MM.1S (cell line): ENCODE results near the gene CD34.

Source experiments
- DNase-seq: peaks from one replicate; pipeline ENCODE4 v3.0.0-alpha.2; 2015
- H2AFZ ChIP-seq: fragments of 300-600 bp; sonication (generic); 2 replicates; pipeline ENCODE4 v1.6.0; 2016; ENCODE audit warnings: antibody characterized with exemption, low read length
- H3F3A ChIP-seq: fragments of 300-600 bp; sonication (generic); 2 replicates; pipeline ENCODE4 v1.6.1; 2016; ENCODE audit warnings: mild to moderate bottlenecking, antibody characterized with exemption, low read length, moderate library complexity, mixed read lengths; ENCODE audit not compliant: insufficient read depth
- H3K27ac ChIP-seq: fragments of 300-600 bp; sonication (generic); 2 replicates; pipeline ENCODE4 v1.5.1; 2016; ENCODE audit warnings: mild to moderate bottlenecking, low read length
- H3K27me3 ChIP-seq: fragments of 300-600 bp; sonication (generic); replicated peaks from 2 replicates; pipeline ENCODE4 v1.6.0; 2016; ENCODE audit warnings: low read length; ENCODE audit not compliant: insufficient read depth
- H3K36me3 ChIP-seq: fragments of 300-600 bp; sonication (generic); replicated peaks from 2 replicates; pipeline ENCODE4 v1.6.1; 2016; ENCODE audit warnings: mild to moderate bottlenecking, low read length, mixed read lengths; ENCODE audit not compliant: insufficient read depth
- H3K4me1 ChIP-seq: fragments of 300-600 bp; sonication (generic); 2 replicates; pipeline ENCODE4 v1.6.1; 2016; ENCODE audit warnings: low read length, mixed read lengths
- H3K4me2 ChIP-seq: fragments of 300-600 bp; sonication (generic); 2 replicates; pipeline ENCODE4 v1.6.0; 2016; ENCODE audit warnings: low read depth, low read length
- H3K4me3 ChIP-seq: fragments of 300-600 bp; sonication (generic); 2 replicates; pipeline ENCODE4 v1.5.1; 2016; ENCODE audit warnings: low read length, mixed read lengths
- H3K79me2 ChIP-seq: fragments of 300-600 bp; sonication (generic); 2 replicates; pipeline ENCODE4 v1.6.1; 2016; ENCODE audit warnings: mixed run types, low read length, mixed read lengths
- H3K9ac ChIP-seq: fragments of 300-600 bp; sonication (generic); 2 replicates; pipeline ENCODE4 v1.6.1; 2016; ENCODE audit warnings: low read length, mixed read lengths
- H3K9me2 ChIP-seq: fragments of 300-600 bp; sonication (generic); replicated peaks from 2 replicates; pipeline ENCODE4 v1.6.1; 2016; ENCODE audit warnings: mild to moderate bottlenecking, low read length, mixed read lengths; ENCODE audit not compliant: insufficient read depth
- H3K9me3 ChIP-seq: fragments of 300-600 bp; sonication (generic); replicated peaks from 2 replicates; pipeline ENCODE4 v1.6.1; 2016; ENCODE audit warnings: mild to moderate bottlenecking, low read length, mixed read lengths; ENCODE audit not compliant: insufficient read depth
- H4K20me1 ChIP-seq: fragments of 300-600 bp; sonication (generic); 2 replicates; pipeline ENCODE4 v1.6.1; 2016; ENCODE audit warnings: mild to moderate bottlenecking, low read length, moderate library complexity, mixed read lengths; ENCODE audit not compliant: insufficient read depth
- CTCF ChIP-seq: fragments of 300-600 bp; sonication (generic); IDR thresholded peaks from 2 replicates; pipeline ENCODE4 v1.5.1; 2016; ENCODE audit warnings: antibody characterized with exemption, low read length, mixed read lengths
- EZH2 ChIP-seq: fragments of 300-600 bp; sonication (generic); optimal IDR thresholded peaks from 2 replicates; pipeline ENCODE3; 2017; ENCODE audit warnings: low read depth, mild to moderate bottlenecking, antibody characterized with exemption, low read length, mixed read lengths
- EZH2phosphoT487 ChIP-seq: fragments of 300-600 bp; sonication (generic); IDR thresholded peaks from 2 replicates; pipeline ENCODE4 v1.6.1; 2018; ENCODE audit warnings: antibody characterized with exemption, low read length

The CD34 gene

GRCh38 chr1:207886227-207886626 is 24.7 kb downstream of the CD34 start:
- no peak overlapping the region for H2AFZ ChIP-seq
- peaks cover 39% of the 10 kb centered on the region for H3K4me1 ChIP-seq
- TF ChIP-seq EZH2phosphoT487 (no peak), EZH2 (no peak)

GRCh38 chr1:207885129-207886032 is 25.5 kb downstream of the CD34 start:
- Histone ChIP-seq H4K20me1 (no peaks in the 10 kb centered on the region), H3K4me3 (no peak overlapping the region), H3K9me2 (no peaks in the 10 kb centered on the region), H3K27me3 (no peaks in the 10 kb centered on the region), H3K4me1 (peaks cover 35% of the 10 kb centered on the region), H3K36me3 (no peaks in the 10 kb centered on the region), H3K27ac (no peak overlapping the region), H3K4me2 (peak overlapping the region; percentile 3; the same call in 1 of the 2 replicates), H3K9ac (no peak overlapping the region), H3K9me3 (no peaks in the 10 kb centered on the region), H2AFZ (peak overlapping the region; percentile 93), H3K79me2 (no peaks in the 10 kb centered on the region), H3F3A (peaks cover 15% of the 10 kb centered on the region)
- TF ChIP-seq CTCF (peak; percentile 99), EZH2 (no peak), EZH2phosphoT487 (no peak)
- peak; percentile 86 for DNase-seq

More at GRCh38 chr1:207886227-207886626, 24.7 kb downstream of the CD34 start:
- H3K9me2 ChIP-seq = no peaks in the 10 kb centered on the region
- no peak overlapping the region for H3K9ac ChIP-seq
- H3K27ac ChIP-seq = no peak overlapping the region
- no peak for DNase-seq
- H3K27me3 ChIP-seq = no peaks in the 10 kb centered on the region
- no peaks in the 10 kb centered on the region for H3K79me2 ChIP-seq
- H3K36me3 ChIP-seq = no peaks in the 10 kb centered on the region
- no peaks in the 10 kb centered on the region for H3K9me3 ChIP-seq
- H4K20me1 ChIP-seq = no peaks in the 10 kb centered on the region
- peaks cover 15% of the 10 kb centered on the region for H3F3A ChIP-seq
- no peak overlapping the region for H3K4me3 ChIP-seq
- no peak overlapping the region for H3K4me2 ChIP-seq

GRCh38 chr1:207884266-207885029 is 26.5 kb downstream of the CD34 start:
- TF ChIP-seq EZH2 (no peak), EZH2phosphoT487 (no peak), CTCF (no peak)

More at GRCh38 chr1:207884266-207885029, 26.5 kb downstream of the CD34 start:
- H3K9me3 ChIP-seq = no peaks in the 10 kb centered on the region
- DNase-seq = no peak
- no peaks in the 10 kb centered on the region for H4K20me1 ChIP-seq
- H3K9me2 ChIP-seq = no peaks in the 10 kb centered on the region
- no peak overlapping the region for H3K4me3 ChIP-seq
- peak overlapping the region; percentile 57; the same call in 1 of the 2 replicates for H3K27ac ChIP-seq
- no peaks in the 10 kb centered on the region for H3K36me3 ChIP-seq
- peak overlapping the region; percentile 91; the same call in 1 of the 2 replicates for H3K4me2 ChIP-seq
- H3K4me1 ChIP-seq = peaks cover 30% of the 10 kb centered on the region
- H3K9ac ChIP-seq = no peak overlapping the region; the same call in 1 of the 2 replicates
- peak overlapping the region; percentile 93 for H2AFZ ChIP-seq
- no peaks in the 10 kb centered on the region for H3K27me3 ChIP-seq
- no peaks in the 10 kb centered on the region for H3K79me2 ChIP-seq
- peaks cover 15% of the 10 kb centered on the region for H3F3A ChIP-seq
